Liver (tissue), 9 donors: ENCODE data around the gene UBE2F. TPM values are rescaled to one million over a fixed set of nuclear protein-coding genes. Genes with fewer than 3 reads are reported as not detected.

Experiments
- DNase-seq: peaks from one replicate; pipeline ENCODE4 v3.0.0-alpha.2; 2017; ENCODE audit warnings: low spot score
- H3K27ac ChIP-seq, 2 donors: one replicate each; pipeline ENCODE4 v1.7.0; 2013; ENCODE audit warnings: inconsistent platforms in 2 of 2, low read length in 2 of 2, control low read depth in 1 of 2, low read depth in 1 of 2, mild to moderate bottlenecking in 1 of 2
- H3K27me3 ChIP-seq, 4 donors: one replicate each; pipeline versions ENCODE4 v1.6.1 to v1.7.0; 2013; ENCODE audit warnings: low read length in 3 of 4, inconsistent platforms in 1 of 4, mild to moderate bottlenecking in 1 of 4, moderate library complexity in 1 of 4; ENCODE audit not compliant: control insufficient read depth in 4 of 4, insufficient read depth in 4 of 4
- H3K36me3 ChIP-seq, 4 donors: one replicate each; pipeline versions ENCODE4 v1.6.1 to v1.7.0; 2013; ENCODE audit warnings: low read length in 3 of 4, mild to moderate bottlenecking in 3 of 4, low read depth in 1 of 4, moderate library complexity in 1 of 4; ENCODE audit not compliant: control insufficient read depth in 4 of 4, insufficient read depth in 3 of 4
- H3K4me1 ChIP-seq, 4 donors: one replicate each; pipeline versions ENCODE4 v1.6.1 to v1.7.0; 2013; ENCODE audit warnings: low read length in 3 of 4, mild to moderate bottlenecking in 3 of 4, moderate library complexity in 1 of 4; ENCODE audit not compliant: control insufficient read depth in 4 of 4, insufficient read depth in 4 of 4
- H3K4me3 ChIP-seq, 3 donors: one replicate each; pipeline versions ENCODE4 v1.6.1 to v1.7.0; 2013; ENCODE audit warnings: low read length in 3 of 3, control low read depth in 1 of 3, low read depth in 1 of 3, mild to moderate bottlenecking in 1 of 3
- H3K9ac ChIP-seq, 2 donors: one replicate each; pipeline ENCODE4 v1.7.0; 2013; ENCODE audit warnings: low read length in 2 of 2, mild to moderate bottlenecking in 2 of 2, moderate library complexity in 2 of 2, control low read depth in 1 of 2, low read depth in 1 of 2
- H3K9me3 ChIP-seq, 4 donors: one replicate each; pipeline versions ENCODE4 v1.6.1 to v1.7.0; 2013; ENCODE audit warnings: low read length in 3 of 4; ENCODE audit not compliant: control insufficient read depth in 4 of 4
- FOXA1 ChIP-seq: IDR thresholded peaks from 2 replicates; pipeline ENCODE4 v1.6.1; 2016; ENCODE audit warnings: antibody characterized with exemption
- FOXA2 ChIP-seq: IDR thresholded peaks from 2 replicates; pipeline ENCODE4 v1.6.1; 2016; ENCODE audit warnings: antibody characterized with exemption
- GABPA ChIP-seq, 2 donors: IDR thresholded peaks in 1 of 2; conservative IDR thresholded peaks in 1 of 2; 2 replicates each; pipeline ENCODE4 v1.6.1; 2016; ENCODE audit warnings: antibody characterized with exemption in 2 of 2, mild to moderate bottlenecking in 1 of 2, moderate library complexity in 1 of 2
- HNF4A ChIP-seq, 2 donors: conservative IDR thresholded peaks; 2 replicates each; pipeline ENCODE4 v1.6.1; 2016; ENCODE audit warnings: antibody characterized with exemption in 2 of 2, mild to moderate bottlenecking in 2 of 2
- NR2F2 ChIP-seq: IDR thresholded peaks from 2 replicates; pipeline ENCODE4 v1.6.1; 2016; ENCODE audit warnings: antibody characterized with exemption
- TAF1 ChIP-seq: conservative IDR thresholded peaks from 2 replicates; pipeline ENCODE4 v1.6.1; 2016; ENCODE audit warnings: antibody characterized with exemption, mild to moderate bottlenecking
- YY1 ChIP-seq: IDR thresholded peaks from 2 replicates; pipeline ENCODE4 v1.6.1; 2016; ENCODE audit warnings: antibody characterized with exemption, mild to moderate bottlenecking
- WGBS: extraction: QIAGEN DNeasy Blood & Tissue Kit; methylation state at CpG from one replicate; pipeline ENCODE4 v1.1.7; 2013; 5-methylcytosine and 5-hydroxymethylcytosine counted together
- polyA plus RNA-seq, 2 donors: library from polyadenylated mRNA; stranded (reverse) in 1 of 2; unstranded in 1 of 2; fragments of 200-250 nt in 1 of 2; fragments of >200 nt in 1 of 2; fragmentation: Nextera tagmentation in 1 of 2; extraction: Ambion mirVana in 1 of 2; gene quantifications; one replicate each; pipeline versions ENCODE4 v1.2.1 to v1.2.3, GENCODE V29; 2013 to 2015
- total RNA-seq, 2 donors: library from RNA; depleted of rRNA; stranded (reverse); fragments of >200 nt; gene quantifications; one replicate each; pipeline ENCODE4 v1.2.3, GENCODE V29; 2014
- TF ChIP-seq, protein P1 (sequence below): fragments of 150-350 bp; IDR thresholded peaks from 2 replicates; pipeline ENCODE4 v1.5.1; 2017; ENCODE audit warnings: improper control_type of control experiment, low read depth, low read length; ENCODE audit not compliant: missing input control
- TF ChIP-seq, protein P2 (sequence below): IDR thresholded peaks from 2 replicates; pipeline ENCODE4 v1.6.1; 2016; ENCODE audit warnings: antibody characterized with exemption
- TF ChIP-seq, protein P3 (sequence below): IDR thresholded peaks from 2 replicates; pipeline ENCODE4 v1.6.1; 2016; ENCODE audit warnings: antibody characterized with exemption, mild to moderate bottlenecking
- donor health status: healthy.
- donor health status: healthy.
- donor health status: healthy.
- donor health status: healthy.
- donor health status: healthy.

The UBE2F gene
- total and polyA plus RNA-seq, 4 donors, result 30.5 to 55.3 (median 32.1) TPM

DNA sequence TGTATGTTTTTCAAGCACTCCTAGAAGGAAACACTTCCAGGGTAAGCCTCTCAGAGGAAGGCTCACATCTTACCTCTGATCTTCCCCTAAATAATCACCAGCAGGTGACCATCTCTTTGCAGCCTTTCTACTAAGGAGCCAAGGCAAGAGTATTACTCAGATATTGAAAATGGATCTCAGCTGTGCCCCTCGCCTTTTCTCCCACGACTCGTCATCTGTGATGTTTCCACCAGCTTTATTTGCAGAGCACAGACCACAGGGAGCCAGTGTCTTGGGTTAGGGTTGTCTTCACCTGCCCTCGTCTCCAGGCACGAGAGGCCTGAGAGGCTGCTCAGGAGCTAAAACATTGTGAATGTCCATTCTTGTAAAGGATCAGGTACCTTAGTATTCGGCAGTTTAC is 77.0 kb downstream of the UBE2F start:
- peaks cover 6 to 25% (median 11%) of the 10 kb centered on the region in 4 donors for H3K36me3 ChIP-seq

DNA sequence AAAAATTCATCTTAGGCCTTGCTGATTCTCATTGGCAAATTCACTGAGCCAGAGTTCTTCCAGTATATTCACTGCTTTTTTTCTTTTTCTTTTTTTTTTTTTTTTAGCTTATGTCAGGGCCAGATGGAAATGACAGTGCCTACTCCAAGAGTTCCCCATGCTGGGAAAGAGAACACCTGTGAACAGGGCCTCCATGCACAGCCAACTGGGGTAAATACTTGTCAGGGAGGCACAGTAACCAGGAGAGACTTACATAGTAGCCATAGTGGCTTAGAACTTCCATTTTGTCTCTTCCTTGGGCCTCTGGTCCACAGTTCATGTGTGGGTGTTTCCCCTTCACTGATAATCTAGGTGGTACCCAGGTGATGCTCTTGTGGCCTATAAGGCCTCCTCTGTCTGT is 78.8 kb downstream of the UBE2F start:
- H3K36me3 ChIP-seq, result peaks cover 3 to 19% (median 7%) of the 10 kb centered on the region in 4 donors
- no peaks in the 10 kb centered on the region for H3K9me3 ChIP-seq
- no peak overlapping the region for H3K4me3 ChIP-seq
- H3K27ac ChIP-seq, result no peak overlapping the region
- TF ChIP-seq GABPA (IDR thresholded peaks at IDR 0.05 in 1 of 2, conservative IDR thresholded peaks at IDR 0.05 in 1 of 2), result no peak
- no peak for TF ChIP-seq FOXA2
- TF ChIP-seq, protein P1, sequence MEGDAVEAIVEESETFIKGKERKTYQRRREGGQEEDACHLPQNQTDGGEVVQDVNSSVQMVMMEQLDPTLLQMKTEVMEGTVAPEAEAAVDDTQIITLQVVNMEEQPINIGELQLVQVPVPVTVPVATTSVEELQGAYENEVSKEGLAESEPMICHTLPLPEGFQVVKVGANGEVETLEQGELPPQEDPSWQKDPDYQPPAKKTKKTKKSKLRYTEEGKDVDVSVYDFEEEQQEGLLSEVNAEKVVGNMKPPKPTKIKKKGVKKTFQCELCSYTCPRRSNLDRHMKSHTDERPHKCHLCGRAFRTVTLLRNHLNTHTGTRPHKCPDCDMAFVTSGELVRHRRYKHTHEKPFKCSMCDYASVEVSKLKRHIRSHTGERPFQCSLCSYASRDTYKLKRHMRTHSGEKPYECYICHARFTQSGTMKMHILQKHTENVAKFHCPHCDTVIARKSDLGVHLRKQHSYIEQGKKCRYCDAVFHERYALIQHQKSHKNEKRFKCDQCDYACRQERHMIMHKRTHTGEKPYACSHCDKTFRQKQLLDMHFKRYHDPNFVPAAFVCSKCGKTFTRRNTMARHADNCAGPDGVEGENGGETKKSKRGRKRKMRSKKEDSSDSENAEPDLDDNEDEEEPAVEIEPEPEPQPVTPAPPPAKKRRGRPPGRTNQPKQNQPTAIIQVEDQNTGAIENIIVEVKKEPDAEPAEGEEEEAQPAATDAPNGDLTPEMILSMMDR, result no peak
- no peak for TF ChIP-seq FOXA1
- TF ChIP-seq HNF4A (conservative IDR thresholded peaks at IDR 0.05), result no peak
- TF ChIP-seq TAF1, result no peak
- DNase-seq, result no peak
- no peaks in the 10 kb centered on the region for H3K27me3 ChIP-seq
- H3K9ac ChIP-seq, result no peak overlapping the region
- peaks cover 0 to 2% (median 0%) of the 10 kb centered on the region in 4 donors for H3K4me1 ChIP-seq

More for the DNA sequence above, 77.0 kb downstream of the UBE2F start:
- Histone ChIP-seq H3K27me3 (no peaks in the 10 kb centered on the region), H3K4me1 (peaks cover 0 to 2% (median 0%) of the 10 kb centered on the region in 4 donors), H3K4me3 (no peak overlapping the region), H3K9me3 (no peaks in the 10 kb centered on the region), H3K27ac (no peak overlapping the region), H3K9ac (no peak overlapping the region)
- TF ChIP-seq YY1, result no peak
- TF ChIP-seq, protein P2, sequence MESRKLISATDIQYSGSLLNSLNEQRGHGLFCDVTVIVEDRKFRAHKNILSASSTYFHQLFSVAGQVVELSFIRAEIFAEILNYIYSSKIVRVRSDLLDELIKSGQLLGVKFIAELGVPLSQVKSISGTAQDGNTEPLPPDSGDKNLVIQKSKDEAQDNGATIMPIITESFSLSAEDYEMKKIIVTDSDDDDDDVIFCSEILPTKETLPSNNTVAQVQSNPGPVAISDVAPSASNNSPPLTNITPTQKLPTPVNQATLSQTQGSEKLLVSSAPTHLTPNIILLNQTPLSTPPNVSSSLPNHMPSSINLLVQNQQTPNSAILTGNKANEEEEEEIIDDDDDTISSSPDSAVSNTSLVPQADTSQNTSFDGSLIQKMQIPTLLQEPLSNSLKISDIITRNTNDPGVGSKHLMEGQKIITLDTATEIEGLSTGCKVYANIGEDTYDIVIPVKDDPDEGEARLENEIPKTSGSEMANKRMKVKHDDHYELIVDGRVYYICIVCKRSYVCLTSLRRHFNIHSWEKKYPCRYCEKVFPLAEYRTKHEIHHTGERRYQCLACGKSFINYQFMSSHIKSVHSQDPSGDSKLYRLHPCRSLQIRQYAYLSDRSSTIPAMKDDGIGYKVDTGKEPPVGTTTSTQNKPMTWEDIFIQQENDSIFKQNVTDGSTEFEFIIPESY, result no peak
- TF ChIP-seq FOXA1, result no peak
- no peak for TF ChIP-seq TAF1
- TF ChIP-seq, protein P3, sequence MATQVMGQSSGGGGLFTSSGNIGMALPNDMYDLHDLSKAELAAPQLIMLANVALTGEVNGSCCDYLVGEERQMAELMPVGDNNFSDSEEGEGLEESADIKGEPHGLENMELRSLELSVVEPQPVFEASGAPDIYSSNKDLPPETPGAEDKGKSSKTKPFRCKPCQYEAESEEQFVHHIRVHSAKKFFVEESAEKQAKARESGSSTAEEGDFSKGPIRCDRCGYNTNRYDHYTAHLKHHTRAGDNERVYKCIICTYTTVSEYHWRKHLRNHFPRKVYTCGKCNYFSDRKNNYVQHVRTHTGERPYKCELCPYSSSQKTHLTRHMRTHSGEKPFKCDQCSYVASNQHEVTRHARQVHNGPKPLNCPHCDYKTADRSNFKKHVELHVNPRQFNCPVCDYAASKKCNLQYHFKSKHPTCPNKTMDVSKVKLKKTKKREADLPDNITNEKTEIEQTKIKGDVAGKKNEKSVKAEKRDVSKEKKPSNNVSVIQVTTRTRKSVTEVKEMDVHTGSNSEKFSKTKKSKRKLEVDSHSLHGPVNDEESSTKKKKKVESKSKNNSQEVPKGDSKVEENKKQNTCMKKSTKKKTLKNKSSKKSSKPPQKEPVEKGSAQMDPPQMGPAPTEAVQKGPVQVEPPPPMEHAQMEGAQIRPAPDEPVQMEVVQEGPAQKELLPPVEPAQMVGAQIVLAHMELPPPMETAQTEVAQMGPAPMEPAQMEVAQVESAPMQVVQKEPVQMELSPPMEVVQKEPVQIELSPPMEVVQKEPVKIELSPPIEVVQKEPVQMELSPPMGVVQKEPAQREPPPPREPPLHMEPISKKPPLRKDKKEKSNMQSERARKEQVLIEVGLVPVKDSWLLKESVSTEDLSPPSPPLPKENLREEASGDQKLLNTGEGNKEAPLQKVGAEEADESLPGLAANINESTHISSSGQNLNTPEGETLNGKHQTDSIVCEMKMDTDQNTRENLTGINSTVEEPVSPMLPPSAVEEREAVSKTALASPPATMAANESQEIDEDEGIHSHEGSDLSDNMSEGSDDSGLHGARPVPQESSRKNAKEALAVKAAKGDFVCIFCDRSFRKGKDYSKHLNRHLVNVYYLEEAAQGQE, result no peak
- TF ChIP-seq HNF4A (conservative IDR thresholded peaks at IDR 0.05), result no peak
- no peak for TF ChIP-seq NR2F2
- DNase-seq, result no peak
- 98% methylated on average over 6 of the region's 6 CpGs for WGBS
